ENCODE results near the gene ACSF3.

The ACSF3 gene

DNA sequence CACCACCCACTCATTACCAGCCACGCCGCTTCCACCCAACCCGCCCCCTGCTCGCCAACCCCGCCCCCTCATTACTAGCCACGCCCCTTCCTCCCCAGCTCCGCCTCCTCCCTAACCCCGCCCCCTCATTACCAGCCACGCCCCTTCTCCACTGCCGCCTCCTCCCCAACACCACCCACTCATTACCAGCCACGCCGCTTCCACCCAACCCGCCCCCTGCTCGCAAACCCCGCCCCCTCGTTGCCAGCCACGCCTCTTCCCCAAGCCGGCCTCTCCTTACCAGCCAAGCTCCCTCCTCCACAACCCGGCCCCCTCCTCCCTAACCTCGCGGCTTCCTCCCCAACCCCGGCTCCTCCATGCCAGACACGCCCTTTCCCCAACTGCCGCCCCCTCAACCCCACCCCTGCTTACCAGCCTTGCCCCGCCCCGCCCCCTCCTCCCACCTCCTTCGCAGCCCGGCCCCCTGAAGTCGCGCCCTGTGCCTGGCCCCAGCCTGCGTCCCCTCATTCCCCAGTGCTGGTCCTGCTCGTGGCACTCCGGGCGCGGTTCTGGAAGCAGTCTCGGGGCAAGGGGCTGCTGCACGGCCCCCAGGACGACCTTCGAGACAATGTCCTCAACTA is 99.4 kb downstream of the ACSF3 start:
- TF ChIP-seq, protein P1, sequence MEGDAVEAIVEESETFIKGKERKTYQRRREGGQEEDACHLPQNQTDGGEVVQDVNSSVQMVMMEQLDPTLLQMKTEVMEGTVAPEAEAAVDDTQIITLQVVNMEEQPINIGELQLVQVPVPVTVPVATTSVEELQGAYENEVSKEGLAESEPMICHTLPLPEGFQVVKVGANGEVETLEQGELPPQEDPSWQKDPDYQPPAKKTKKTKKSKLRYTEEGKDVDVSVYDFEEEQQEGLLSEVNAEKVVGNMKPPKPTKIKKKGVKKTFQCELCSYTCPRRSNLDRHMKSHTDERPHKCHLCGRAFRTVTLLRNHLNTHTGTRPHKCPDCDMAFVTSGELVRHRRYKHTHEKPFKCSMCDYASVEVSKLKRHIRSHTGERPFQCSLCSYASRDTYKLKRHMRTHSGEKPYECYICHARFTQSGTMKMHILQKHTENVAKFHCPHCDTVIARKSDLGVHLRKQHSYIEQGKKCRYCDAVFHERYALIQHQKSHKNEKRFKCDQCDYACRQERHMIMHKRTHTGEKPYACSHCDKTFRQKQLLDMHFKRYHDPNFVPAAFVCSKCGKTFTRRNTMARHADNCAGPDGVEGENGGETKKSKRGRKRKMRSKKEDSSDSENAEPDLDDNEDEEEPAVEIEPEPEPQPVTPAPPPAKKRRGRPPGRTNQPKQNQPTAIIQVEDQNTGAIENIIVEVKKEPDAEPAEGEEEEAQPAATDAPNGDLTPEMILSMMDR (IDR thresholded peaks at IDR 0.05): no peak
- Histone ChIP-seq H3K9ac (no peak overlapping the region), H3K27ac (no peak overlapping the region), H2AFZ (no peak overlapping the region), H3K4me2 (ENCODE audit: low read length) (no peak overlapping the region), H3K4me3 (ENCODE audit: low read depth, low read length) (no peak overlapping the region), H3K9me3 (ENCODE audit: control insufficient read depth, low read length) (no peaks in the 10 kb centered on the region), H3K4me1 (no peaks in the 10 kb centered on the region), H3K79me2 (no peaks in the 10 kb centered on the region), H3K36me3 (ENCODE audit: control insufficient read depth, insufficient read depth, low read length) (no peaks in the 10 kb centered on the region), H3K27me3 (ENCODE audit: control insufficient read depth, insufficient read depth, low read length) (no peaks in the 10 kb centered on the region)

DNA sequence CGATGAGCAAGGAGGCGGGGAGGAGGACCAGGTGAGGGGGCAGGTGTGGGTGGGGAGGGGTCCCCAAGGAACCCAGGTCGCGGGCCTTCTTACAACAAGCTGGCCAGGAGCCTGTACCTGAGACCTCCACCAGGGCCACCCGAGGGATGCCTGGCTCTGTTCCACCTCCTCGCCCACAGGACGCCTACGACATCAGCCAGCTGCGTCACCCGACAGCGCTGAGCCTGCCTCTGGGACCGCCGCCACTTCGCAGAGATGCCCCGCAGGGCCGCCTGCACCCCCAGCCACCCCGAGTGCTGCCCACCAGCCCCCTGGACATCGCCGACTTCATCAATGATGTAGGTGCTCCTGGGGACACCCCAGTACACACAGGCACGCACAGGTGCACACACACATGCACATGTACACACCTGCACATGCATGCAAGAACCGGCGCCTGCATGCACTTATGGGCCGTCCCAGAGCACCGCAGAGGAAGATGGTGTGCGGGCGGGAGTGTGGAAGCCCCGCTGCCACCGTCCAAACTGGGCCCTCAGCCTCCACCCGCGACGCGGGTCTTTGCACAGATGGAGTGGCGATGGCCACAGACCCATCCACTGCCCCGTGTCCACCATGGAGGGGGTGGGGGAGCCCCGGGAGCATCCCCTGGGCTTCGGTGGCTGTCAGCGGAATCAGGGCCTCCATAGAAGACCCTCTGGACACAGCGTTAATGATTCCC is 100.1 kb downstream of the ACSF3 start:
- Histone ChIP-seq H3K36me3 (ENCODE audit: control insufficient read depth, insufficient read depth, low read length) (no peaks in the 10 kb centered on the region), H3K4me3 (ENCODE audit: low read depth, low read length) (no peak overlapping the region)

GRCh38 chr16:89194340-89195311 is 101.0 kb downstream of the ACSF3 start:
- Histone ChIP-seq H3K4me3 (ENCODE audit: low read depth, low read length) (no peak overlapping the region), H3K27ac (no peak overlapping the region), H3K4me2 (ENCODE audit: low read length) (no peak overlapping the region), H3K9ac (no peak overlapping the region), H3K79me2 (no peaks in the 10 kb centered on the region), H3K9me3 (ENCODE audit: control insufficient read depth, low read length) (no peaks in the 10 kb centered on the region), H3K36me3 (ENCODE audit: control insufficient read depth, insufficient read depth, low read length) (no peaks in the 10 kb centered on the region), H3K27me3 (ENCODE audit: control insufficient read depth, insufficient read depth, low read length) (no peaks in the 10 kb centered on the region), H2AFZ (no peak overlapping the region), H3K4me1 (no peaks in the 10 kb centered on the region)
- TF ChIP-seq, protein P1 (IDR thresholded peaks at IDR 0.05): no peak

More for the DNA sequence above, 100.1 kb downstream of the ACSF3 start:
- no peaks in the 10 kb centered on the region for H3K9me3 ChIP-seq (ENCODE audit: control insufficient read depth, low read length)
- no peaks in the 10 kb centered on the region for H3K27me3 ChIP-seq (ENCODE audit: control insufficient read depth, insufficient read depth, low read length)
- no peak overlapping the region for H2AFZ ChIP-seq
- no peaks in the 10 kb centered on the region for H3K4me1 ChIP-seq
- no peak overlapping the region for H3K27ac ChIP-seq
- no peak overlapping the region for H3K4me2 ChIP-seq (ENCODE audit: low read length)
- H3K9ac ChIP-seq: no peak overlapping the region
- TF ChIP-seq, protein P1 (IDR thresholded peaks at IDR 0.05): no peak
- no peaks in the 10 kb centered on the region for H3K79me2 ChIP-seq

DNA sequence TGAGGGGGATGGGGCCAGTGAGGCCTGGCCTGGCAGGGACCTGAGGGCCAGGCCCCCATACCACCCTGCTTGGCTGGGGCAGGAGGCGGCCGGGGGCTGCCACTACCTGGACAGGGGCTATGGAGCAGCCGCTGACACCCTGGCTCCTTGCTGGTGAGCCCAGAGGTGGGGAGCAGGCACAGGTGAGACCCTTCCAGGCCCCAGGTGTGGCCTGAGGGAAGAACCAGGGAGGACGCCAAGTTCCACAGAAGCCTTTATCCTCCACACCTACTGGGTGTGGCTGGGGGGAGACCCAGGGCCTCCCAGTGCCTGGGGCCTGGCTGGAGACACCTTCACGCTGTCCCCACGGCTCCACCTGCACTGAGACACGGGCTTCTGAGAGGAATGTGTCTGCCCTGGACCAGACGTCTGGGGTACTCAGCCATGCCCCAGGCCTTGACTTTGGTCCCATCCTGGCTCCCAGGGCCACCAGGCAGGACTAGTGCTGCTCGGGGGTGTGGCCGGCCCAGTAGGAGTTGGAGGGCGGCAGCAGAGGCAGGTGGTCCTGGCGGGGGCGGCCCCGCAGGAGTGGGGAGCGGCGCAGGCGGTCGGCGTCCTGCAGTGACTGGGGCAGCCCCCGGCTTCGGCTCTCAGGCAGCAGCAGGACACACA is 102.0 kb downstream of the ACSF3 start:
- TF ChIP-seq, protein P1 (IDR thresholded peaks at IDR 0.05): no peak
- Histone ChIP-seq H3K79me2 (no peaks in the 10 kb centered on the region), H2AFZ (no peak overlapping the region), H3K9ac (no peak overlapping the region), H3K4me3 (ENCODE audit: low read depth, low read length) (no peak overlapping the region), H3K4me1 (no peaks in the 10 kb centered on the region), H3K27me3 (ENCODE audit: control insufficient read depth, insufficient read depth, low read length) (no peaks in the 10 kb centered on the region), H3K4me2 (ENCODE audit: low read length) (no peak overlapping the region), H3K27ac (no peak overlapping the region), H3K36me3 (ENCODE audit: control insufficient read depth, insufficient read depth, low read length) (no peaks in the 10 kb centered on the region), H3K9me3 (ENCODE audit: control insufficient read depth, low read length) (no peaks in the 10 kb centered on the region)

Data from parathyroid adenoma (tissue), 2 donors.